Cardiac fibroblast (primary cell): Measurements from ENCODE around the gene CCDC9B.
A peak's percentile ranks its signal among the peaks of the same experiment; 100 is the strongest.

Experiments
- DNase-seq, 2 donors: peaks; one replicate each; pipeline versions ENCODE4 v3.0.0 to v3.0.0-alpha.2; 2010; ENCODE audit warnings: low read depth in 2 of 2
- H3K4me3 ChIP-seq, 2 donors: replicated peaks in 1 of 2; 1 replicate in 1 of 2; 2 replicates in 1 of 2; pipeline ENCODE4 v1.5.1; 2011; ENCODE audit warnings: low read depth in 2 of 2, low read length in 2 of 2, mild to moderate bottlenecking in 2 of 2, moderate library complexity in 1 of 2
- TF ChIP-seq, protein P1 (sequence below): IDR thresholded peaks from one replicate; pipeline ENCODE4 v1.5.1; 2011; ENCODE audit warnings: low read depth, mild to moderate bottlenecking, low read length, inconsistent platforms

Gene CCDC9B

DNA sequence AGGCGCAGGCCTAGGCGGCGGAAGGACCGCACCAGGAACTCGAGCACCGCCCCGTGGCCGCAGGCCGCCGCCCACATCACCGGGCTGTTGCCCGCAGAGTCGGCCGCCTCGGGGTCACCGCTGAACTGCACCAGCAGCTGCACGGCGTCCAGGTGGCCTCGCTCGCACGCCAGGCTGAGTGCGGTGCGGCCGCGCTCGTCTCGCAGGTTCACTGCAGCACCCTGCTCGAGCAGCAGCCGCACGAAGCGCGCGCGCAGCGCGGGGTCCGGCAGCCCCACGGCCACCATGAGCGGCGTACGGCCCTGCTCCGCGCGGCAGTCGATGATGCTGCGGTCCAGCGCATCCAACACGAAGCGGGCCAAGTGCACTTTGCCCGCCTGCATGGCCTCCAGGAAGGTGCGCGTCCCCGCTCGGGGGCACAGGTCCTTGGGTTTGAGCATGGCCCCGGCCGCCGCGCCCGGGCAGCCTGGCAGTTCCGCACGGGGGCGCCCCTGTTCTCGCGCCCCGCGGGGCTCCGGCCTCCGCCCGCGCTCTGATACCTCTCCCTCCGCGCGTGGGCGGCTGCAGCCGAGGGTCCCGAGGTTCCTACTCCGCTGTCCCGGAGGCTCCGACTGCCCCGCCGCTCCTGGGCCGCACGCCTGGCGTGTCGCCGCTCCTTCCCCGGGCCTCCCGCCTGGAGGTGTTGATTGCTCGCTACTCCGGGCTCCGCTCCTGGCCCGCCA, 58.4 kb downstream of the CCDC9B start:
- peak overlapping the region; percentile 33 to 37 for H3K4me3 ChIP-seq
- DNase-seq: peak in 1 of 2 donors; percentile 24
- TF ChIP-seq, protein P1, sequence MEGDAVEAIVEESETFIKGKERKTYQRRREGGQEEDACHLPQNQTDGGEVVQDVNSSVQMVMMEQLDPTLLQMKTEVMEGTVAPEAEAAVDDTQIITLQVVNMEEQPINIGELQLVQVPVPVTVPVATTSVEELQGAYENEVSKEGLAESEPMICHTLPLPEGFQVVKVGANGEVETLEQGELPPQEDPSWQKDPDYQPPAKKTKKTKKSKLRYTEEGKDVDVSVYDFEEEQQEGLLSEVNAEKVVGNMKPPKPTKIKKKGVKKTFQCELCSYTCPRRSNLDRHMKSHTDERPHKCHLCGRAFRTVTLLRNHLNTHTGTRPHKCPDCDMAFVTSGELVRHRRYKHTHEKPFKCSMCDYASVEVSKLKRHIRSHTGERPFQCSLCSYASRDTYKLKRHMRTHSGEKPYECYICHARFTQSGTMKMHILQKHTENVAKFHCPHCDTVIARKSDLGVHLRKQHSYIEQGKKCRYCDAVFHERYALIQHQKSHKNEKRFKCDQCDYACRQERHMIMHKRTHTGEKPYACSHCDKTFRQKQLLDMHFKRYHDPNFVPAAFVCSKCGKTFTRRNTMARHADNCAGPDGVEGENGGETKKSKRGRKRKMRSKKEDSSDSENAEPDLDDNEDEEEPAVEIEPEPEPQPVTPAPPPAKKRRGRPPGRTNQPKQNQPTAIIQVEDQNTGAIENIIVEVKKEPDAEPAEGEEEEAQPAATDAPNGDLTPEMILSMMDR: no peak

DNA sequence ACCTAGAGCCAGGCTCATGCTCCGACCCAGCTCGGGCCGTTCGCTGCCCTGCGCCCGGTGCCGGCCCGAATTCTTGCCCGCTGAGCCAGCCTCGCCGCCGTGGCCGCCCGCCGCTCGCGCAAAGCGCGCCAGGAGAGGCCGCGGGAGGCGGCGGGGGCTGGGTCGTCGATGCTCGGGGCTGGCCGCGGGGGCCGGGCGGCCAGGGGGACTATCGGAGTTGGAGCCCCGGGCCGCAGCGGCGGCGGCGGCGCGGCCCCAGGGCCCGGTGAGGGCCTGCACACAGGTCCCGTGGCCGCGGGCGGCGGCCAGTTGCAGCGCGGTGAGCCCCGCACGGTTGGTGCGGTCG, 59.0 kb downstream of the CCDC9B start:
- peak overlapping the region in 1 of 2 donors; percentile 33 for H3K4me3 ChIP-seq
- TF ChIP-seq, protein P1: no peak
- no peak for DNase-seq
